Hepatocyte (in vitro differentiated cells): Measurements from ENCODE around the gene CYP4A11.

Source experiments
- EZH2 ChIP-seq: fragments of 200-600 bp; sonication (generic); IDR thresholded peaks from 2 replicates; pipeline ENCODE4 v1.6.1; 2016; ENCODE audit warnings: antibody characterized with exemption, mild to moderate bottlenecking, borderline replicate concordance
- EZH2phosphoT487 ChIP-seq: fragments of 200-600 bp; sonication (generic); IDR thresholded peaks from one replicate; pipeline ENCODE4 v1.6.1; 2018; ENCODE audit warnings: antibody characterized with exemption, mild to moderate bottlenecking, low read depth, moderate library complexity; ENCODE audit not compliant: unreplicated experiment, severe bottlenecking
- TF ChIP-seq, protein P1 (sequence below): fragments of 200-600 bp; sonication (generic); IDR thresholded peaks from 2 replicates; pipeline ENCODE4 v1.5.1; 2016; ENCODE audit warnings: antibody characterized with exemption, mild to moderate bottlenecking; ENCODE audit not compliant: poor library complexity

DNA sequence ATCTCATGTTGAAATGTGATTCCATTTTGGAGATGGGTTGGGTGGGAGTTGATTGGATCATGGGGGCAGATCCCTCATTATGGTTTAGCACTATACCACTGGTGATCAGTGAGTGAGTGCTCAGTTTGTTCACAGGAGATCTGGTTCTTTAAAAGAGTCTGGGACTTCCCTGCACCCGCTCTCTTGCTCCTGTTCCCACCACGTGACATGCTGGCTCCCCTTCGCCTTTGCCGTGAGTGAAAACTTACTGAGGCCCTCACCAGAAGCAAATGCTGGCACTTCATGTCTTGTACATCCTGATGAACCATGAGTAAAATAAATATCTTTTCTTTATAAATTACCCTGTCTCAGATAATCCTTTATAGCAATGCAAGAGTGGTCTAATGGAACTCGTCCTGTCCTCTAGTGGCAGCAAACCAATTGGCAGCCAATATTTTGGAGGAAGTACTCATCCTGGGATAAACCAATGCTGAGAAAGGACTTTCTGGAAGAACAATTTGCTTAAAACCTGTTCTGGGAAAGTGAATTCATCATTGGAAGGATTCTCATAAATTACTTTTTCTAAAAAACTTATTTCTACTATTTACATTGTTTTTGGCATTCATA lies 27.8 kb upstream of the CYP4A11 start:
- TF ChIP-seq, protein P1, sequence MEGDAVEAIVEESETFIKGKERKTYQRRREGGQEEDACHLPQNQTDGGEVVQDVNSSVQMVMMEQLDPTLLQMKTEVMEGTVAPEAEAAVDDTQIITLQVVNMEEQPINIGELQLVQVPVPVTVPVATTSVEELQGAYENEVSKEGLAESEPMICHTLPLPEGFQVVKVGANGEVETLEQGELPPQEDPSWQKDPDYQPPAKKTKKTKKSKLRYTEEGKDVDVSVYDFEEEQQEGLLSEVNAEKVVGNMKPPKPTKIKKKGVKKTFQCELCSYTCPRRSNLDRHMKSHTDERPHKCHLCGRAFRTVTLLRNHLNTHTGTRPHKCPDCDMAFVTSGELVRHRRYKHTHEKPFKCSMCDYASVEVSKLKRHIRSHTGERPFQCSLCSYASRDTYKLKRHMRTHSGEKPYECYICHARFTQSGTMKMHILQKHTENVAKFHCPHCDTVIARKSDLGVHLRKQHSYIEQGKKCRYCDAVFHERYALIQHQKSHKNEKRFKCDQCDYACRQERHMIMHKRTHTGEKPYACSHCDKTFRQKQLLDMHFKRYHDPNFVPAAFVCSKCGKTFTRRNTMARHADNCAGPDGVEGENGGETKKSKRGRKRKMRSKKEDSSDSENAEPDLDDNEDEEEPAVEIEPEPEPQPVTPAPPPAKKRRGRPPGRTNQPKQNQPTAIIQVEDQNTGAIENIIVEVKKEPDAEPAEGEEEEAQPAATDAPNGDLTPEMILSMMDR: no peak
- TF ChIP-seq EZH2: no peak
- no peak for TF ChIP-seq EZH2phosphoT487
